K562 (cell line): ENCODE data around the gene CCDC116. TPM values are rescaled to one million over a fixed set of nuclear protein-coding genes. Genes with fewer than 3 reads are reported as not detected.

Experiments used
- ATAC-seq: fragments of 200-7000 bp; cut with Tn5 transposase; 3 replicates; pipeline ENCODE4 v1.9.1; 2020; ENCODE audit warnings: moderate library complexity
- BruUV-seq: library from RNA; stranded (reverse); fragments of 400-500 nt; replicated peaks from 2 replicates; lab custom pipeline; 2021; lab: Mats Ljungman, UMichigan
- CTCF ChIA-PET: fragments of 300-600 bp; formaldehyde crosslinking; extraction: SDS; loops from one replicate; lab custom pipeline; 2021; ENCODE audit warnings: low intra/inter-chr PET ratio; lab: Yijun Ruan, JAX
- POLR2A ChIA-PET: fragments of 300-600, 350-650 bp; sonication (Branson Sonifier 250); formaldehyde crosslinking; extraction: SDS; loops from one replicate; lab custom pipeline; 2021; ENCODE audit warnings: antibody characterized with exemption, inconsistent platforms; lab: Yijun Ruan, JAX
- DNase-seq, 4 experiments: peaks; one replicate each; pipeline versions ENCODE4 v3.0.0 to v3.0.0-alpha.2; 2011 to 2018; ENCODE audit warnings: low spot score in 3 of 4, mixed read lengths in 3 of 4; ENCODE audit errors: extremely low read depth in 1 of 4
- FAIRE-seq: peaks from 2 replicates; lab custom pipeline; 2011; peaks lifted over from hg19 to GRCh38; lab: Jason Lieb, UNC
- H2AFZ ChIP-seq: 2 replicates; pipeline ENCODE4 v1.6.0; 2011; ENCODE audit warnings: low read depth, low read length, control low read depth, inconsistent platforms
- H3K27ac ChIP-seq: fragments of 200-600 bp; 3 replicates; pipeline ENCODE4 v1.8.0; 2011; ENCODE audit warnings: low read depth, mild to moderate bottlenecking, control low read depth, inconsistent platforms, low read length, moderate library complexity, mixed read lengths; ENCODE audit errors: extremely low read depth
- H3K27me3 ChIP-seq, 2 experiments: fragments of 300-600 bp in 1 of 2; 2 replicates in 1 of 2; 3 replicates in 1 of 2; pipeline versions ENCODE4 v1.6.0 to v1.8.0; 2011; ENCODE audit warnings: inconsistent platforms in 2 of 2, low read length in 2 of 2, mild to moderate bottlenecking in 1 of 2, mixed read lengths in 1 of 2, moderate library complexity in 1 of 2; ENCODE audit not compliant: control insufficient read depth in 2 of 2, insufficient read depth in 2 of 2
- H3K36me3 ChIP-seq: fragments of 300-600 bp; 3 replicates; pipeline ENCODE4 v1.8.0; 2011; ENCODE audit warnings: mild to moderate bottlenecking, low read length, inconsistent platforms; ENCODE audit not compliant: control insufficient read depth, insufficient read depth
- H3K4me1 ChIP-seq, 2 experiments: fragments of 200-600 bp in 1 of 2; replicated peaks in 1 of 2; 2 replicates in 1 of 2; 3 replicates in 1 of 2; pipeline versions ENCODE4 v1.5.1 to v1.8.0; 2011; ENCODE audit warnings: inconsistent platforms in 2 of 2, low read length in 2 of 2, mild to moderate bottlenecking in 1 of 2, mixed read lengths in 1 of 2, moderate library complexity in 1 of 2; ENCODE audit not compliant: control insufficient read depth in 2 of 2, insufficient read depth in 2 of 2
- H3K4me2 ChIP-seq: 2 replicates; pipeline ENCODE4 v1.6.1; 2011; ENCODE audit warnings: low read length, control low read depth, inconsistent platforms, mixed read lengths; ENCODE audit not compliant: insufficient read depth
- H3K4me3 ChIP-seq: fragments of 200-600 bp; sonication (generic), shearing (Covaris generic); 2 replicates; pipeline ENCODE4 v1.5.1; 2016; ENCODE audit warnings: control low read depth, inconsistent platforms
- H3K79me2 ChIP-seq: fragments of 200-600 bp; 3 replicates; pipeline ENCODE4 v1.8.0; 2011; ENCODE audit warnings: low read length, inconsistent platforms; ENCODE audit not compliant: control insufficient read depth, insufficient read depth
- H3K9ac ChIP-seq, 2 experiments: 2 replicates each; pipeline versions ENCODE4 v1.6.0 to v1.6.1; 2011; ENCODE audit warnings: low read depth in 2 of 2, low read length in 2 of 2, control low read depth in 1 of 2, inconsistent platforms in 1 of 2, mild to moderate bottlenecking in 1 of 2, mixed read lengths in 1 of 2; ENCODE audit not compliant: insufficient read depth in 1 of 2
- H3K9me1 ChIP-seq: one replicate; pipeline ENCODE4 v1.6.0; 2011; ENCODE audit warnings: inconsistent platforms, mild to moderate bottlenecking, low read length, moderate library complexity; ENCODE audit not compliant: control insufficient read depth, insufficient read depth
- H3K9me3 ChIP-seq: replicated peaks from 2 replicates; pipeline ENCODE4 v1.5.1; 2011; ENCODE audit warnings: low read depth, low read length, inconsistent platforms; ENCODE audit not compliant: control insufficient read depth, insufficient read depth
- H4K20me1 ChIP-seq: replicated peaks from 2 replicates; pipeline ENCODE4 v1.6.1; 2011; ENCODE audit warnings: low read length, inconsistent platforms, mixed read lengths; ENCODE audit not compliant: control insufficient read depth, insufficient read depth
- CBX8 ChIP-seq: fragments of 200-600 bp; sonication (generic); IDR thresholded peaks from 2 replicates; pipeline ENCODE4 v1.6.1; 2012; ENCODE audit warnings: borderline replicate concordance, mixed run types, low read depth, mild to moderate bottlenecking, moderate library complexity, mixed read lengths, low read length, control low read depth, inconsistent platforms; ENCODE audit not compliant: poor library complexity, severe bottlenecking; ENCODE audit errors: extremely low read depth
- DDX20 ChIP-seq: fragments of 450-650 bp; IDR thresholded peaks from 2 replicates; pipeline ENCODE4 v1.6.1; 2016; ENCODE audit warnings: missing genetic modification characterization, low read depth, mild to moderate bottlenecking, missing compliant biosample characterization, moderate library complexity
- EP300 ChIP-seq: IDR thresholded peaks from 2 replicates; pipeline ENCODE4 v1.6.1; 2012; ENCODE audit warnings: low read length, improper control_type of control experiment
- HNRNPH1 ChIP-seq: fragments of 200-400 bp; formaldehyde crosslinking; optimal IDR thresholded peaks from 2 replicates; pipeline ENCODE3; 2017; ENCODE audit warnings: low read depth, mild to moderate bottlenecking, low read length, moderate library complexity
- JUN ChIP-seq, 2 experiments: sonication (generic) in 1 of 2; formaldehyde crosslinking in 1 of 2; IDR thresholded peaks; 2 replicates each; pipeline versions ENCODE4 v1.6.1 to v1.8.0; 2012 to 2022; ENCODE audit warnings: borderline replicate concordance in 2 of 2, mild to moderate bottlenecking in 2 of 2, improper control_type of control experiment in 1 of 2, low read depth in 1 of 2, low read length in 1 of 2, missing genetic modification reagents in 1 of 2
- JUND ChIP-seq, 2 experiments: IDR thresholded peaks; 2 replicates in 1 of 2; 3 replicates in 1 of 2; pipeline ENCODE4 v1.6.1; 2011; ENCODE audit warnings: borderline replicate concordance in 2 of 2, low read depth in 2 of 2, low read length in 2 of 2, improper control_type of control experiment in 1 of 2, missing biosample characterization in 1 of 2, missing genetic modification characterization in 1 of 2, missing genetic modification reagents in 1 of 2
- MECOM ChIP-seq: fragments of 250-450 bp; sonication (Bioruptor Pico); IDR thresholded peaks from 2 replicates; pipeline ENCODE4 v1.8.0; 2022; ENCODE audit warnings: inconsistent platforms
- MEIS2 ChIP-seq: fragments of 450-650 bp; IDR thresholded peaks from 2 replicates; pipeline ENCODE4 v1.6.1; 2014; ENCODE audit warnings: mild to moderate bottlenecking; ENCODE audit not compliant: partially characterized antibody
- NONO ChIP-seq, 2 experiments: fragments of 200-400 bp in 1 of 2; fragments of 450-650 bp in 1 of 2; formaldehyde crosslinking in 1 of 2; IDR thresholded peaks; 2 replicates each; pipeline ENCODE4 v1.6.1; 2017; ENCODE audit warnings: low read depth in 2 of 2, mild to moderate bottlenecking in 2 of 2, moderate library complexity in 2 of 2, low read length in 1 of 2
- RCOR1 ChIP-seq, 2 experiments: IDR thresholded peaks; 2 replicates each; pipeline ENCODE4 v1.6.1; 2012; ENCODE audit warnings: low read depth in 2 of 2, low read length in 2 of 2, borderline replicate concordance in 1 of 2, improper control_type of control experiment in 1 of 2
- ZC3H11A ChIP-seq: IDR thresholded peaks from 2 replicates; pipeline ENCODE4 v1.6.1; 2012; ENCODE audit warnings: low read depth, low read length, improper control_type of control experiment
- ZNF23 ChIP-seq: fragments of 250-450 bp; sonication (Bioruptor Pico); IDR thresholded peaks from 2 replicates; pipeline ENCODE4 v1.4.0; 2020; ENCODE audit warnings: mild to moderate bottlenecking
- WGBS: fragments of 100-300 bp; shearing (Covaris generic); methylation state at CpG from one replicate; pipeline ENCODE4 v1.1.6; 2016; ENCODE audit warnings: low coverage, mixed read lengths; ENCODE audit not compliant: insufficient coverage; ENCODE audit errors: missing lambda C conversion rate; 5-methylcytosine and 5-hydroxymethylcytosine counted together
- in situ Hi-C: fragments of 300-500 bp; cut with MboI; formaldehyde crosslinking; loops from 4 replicates; pipeline ENCODE4 v1.15.0; 2018; ENCODE audit warnings: inconsistent platforms, mixed read lengths
- intact Hi-C: fragments of 100-400 bp; cut with micrococcal nuclease; formaldehyde crosslinking; loops from 2 replicates; pipeline ENCODE4 v1.14.2; 2022
- polyA plus RNA-seq, 8 experiments: library from polyadenylated mRNA; depleted of rRNA in 4 of 8; stranded (reverse) in 5 of 8; unstranded in 3 of 8; fragments of >200 nt; fragmentation: Nextera tagmentation in 2 of 8; fragmentation: Illumina TruSeq in 1 of 8; extraction: Ambion mirVana in 2 of 8; extraction: Trizol in 1 of 8; gene quantifications; 2 replicates each; pipeline versions ENCODE4 v1.2.1 to v1.2.3, GENCODE V29; 2011 to 2014; ENCODE audit warnings: inconsistent platforms in 1 of 8, missing spikeins in 1 of 8
- total RNA-seq, 7 experiments: library from RNA; depleted of rRNA in 6 of 7; stranded (reverse); fragments of >200 nt in 6 of 7; fragmentation: Illumina TruSeq in 2 of 7; extraction: Trizol in 2 of 7; gene quantifications; 2 replicates each; pipeline versions ENCODE4 v1.2.1 to v1.2.3, GENCODE V29; 2011 to 2021; ENCODE audit warnings: low replicate concordance in 1 of 7
- TF ChIP-seq, protein P1 (sequence below): sonication (generic); formaldehyde crosslinking; IDR thresholded peaks from 2 replicates; pipeline ENCODE4 v1.8.0; 2022; ENCODE audit warnings: missing genetic modification reagents, mild to moderate bottlenecking, moderate library complexity, borderline replicate concordance
- TF ChIP-seq, protein P2 (sequence below): fragments of 250-450 bp; sonication (Bioruptor Pico); IDR thresholded peaks from 2 replicates; pipeline ENCODE4 v1.8.0; 2022; ENCODE audit warnings: inconsistent platforms, mild to moderate bottlenecking, moderate library complexity, borderline replicate concordance
- TF ChIP-seq, protein P3 (sequence below): sonication (generic); formaldehyde crosslinking; IDR thresholded peaks from 2 replicates; pipeline ENCODE4 v1.5.0; 2020; ENCODE audit warnings: missing genetic modification reagents

CCDC116 gene
- total and polyA plus RNA-seq, 9 of the 15 experiments (the other 6 are each of a cell fraction or from before 2014, with no cell fraction given), result 1.6 to 11.3 (median 4.7) TPM

DNA sequence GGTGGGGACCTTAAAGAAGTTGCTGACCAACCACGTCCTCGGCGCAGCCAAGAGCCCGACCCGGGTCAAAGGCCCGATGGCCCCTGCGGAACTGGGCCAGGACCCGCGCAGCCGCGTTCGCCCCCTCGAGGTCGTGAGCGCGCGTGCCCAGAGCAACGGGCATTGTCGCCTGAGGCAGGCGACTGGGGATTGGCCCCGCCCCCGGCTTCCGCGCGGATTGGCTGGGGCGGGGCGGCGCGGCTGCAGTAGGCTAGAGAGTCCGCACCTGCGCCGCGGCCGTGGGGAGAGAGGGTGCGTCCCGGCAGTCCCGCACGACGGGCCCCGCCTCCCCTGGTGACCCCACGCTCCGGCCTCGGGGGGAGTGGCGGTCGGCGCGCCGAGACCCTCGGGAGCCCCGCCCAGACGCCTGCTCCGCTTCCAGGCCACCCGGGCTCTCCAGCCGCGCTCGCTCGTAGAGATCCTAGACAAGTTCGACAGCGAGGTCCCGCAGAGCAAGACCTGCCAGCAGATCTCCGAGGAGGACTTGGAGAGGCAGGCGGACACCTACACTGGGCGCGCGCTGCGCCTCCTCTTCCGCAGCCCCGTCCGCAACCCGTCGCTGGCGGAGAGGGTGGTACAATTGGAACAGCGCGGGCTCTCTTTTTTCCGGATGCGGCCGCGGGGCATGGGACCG lies 24.9 kb downstream of the CCDC116 start:
- Histone ChIP-seq H3K27me3 (no peaks in the 10 kb centered on the region), H3K4me2 (peak overlapping the region; percentile 74), H3K27ac (peak overlapping the region; percentile 47), H3K4me3 (peak overlapping the region; percentile 47), H3K9me3 (no peaks in the 10 kb centered on the region), H4K20me1 (no peaks in the 10 kb centered on the region), H3K9me1 (peaks cover 13% of the 10 kb centered on the region), H3K4me1 (peaks cover 21 to 42% of the 10 kb centered on the region in 2 experiments), H3K36me3 (peaks cover 19% of the 10 kb centered on the region), H3K9ac (peak overlapping the region; percentile 56 to 91), H2AFZ (peak overlapping the region; percentile 83), H3K79me2 (peaks cover 11% of the 10 kb centered on the region)
- no TSS peak for BruUV-seq
- CTCF ChIA-PET, result interaction anchor here (0.6 to 1.1 kb wide), 4 partner anchors 15 to 278 kb away, joined by 3 read pairs; no protein-coding TSS in a partner anchor
- ATAC-seq, result peak; percentile 95
- peak; percentile 6 for FAIRE-seq
- POLR2A ChIA-PET, result interaction anchor here (0.6 to 75.5 kb wide), 19 partner anchors 7 to 325 kb away, joined by 3 to 4622 read pairs (median 4); partner anchors contain the start of genes CCDC116, PPIL2, SDF2L1 and TOP3B
- 12% methylated on average over 79 of the region's 79 CpGs for WGBS
- peak; percentile 100 for DNase-seq
- in situ Hi-C loops (loop anchor here (25.0 kb wide), 1 partner anchor 1320 kb away; no protein-coding TSS in a partner anchor), intact Hi-C loops (loop anchor here (10.0 kb wide), 1 partner anchor 803 kb away; the partner anchor contains the start of genes PI4KA and SNAP29)
- TF ChIP-seq JUN (IDR thresholded peaks at IDR 0.05; ENCODE audit: borderline replicate concordance, low read depth, low read length) (peak; percentile 83), JUN (CRISPR knock-in tag; IDR thresholded peaks at IDR 0.05; ENCODE audit: borderline replicate concordance) (no peak), NONO (IDR thresholded peaks at IDR 0.05; ENCODE audit: low read depth in 2 of 2, low read length in 1 of 2) (no peak), MEIS2 (no peak), ZNF23 (no peak), DDX20 (tag) (no peak), CBX8 (no peak), MECOM (CRISPR knock-in tag) (no peak), JUND (IDR thresholded peaks at IDR 0.05; ENCODE audit: borderline replicate concordance, low read depth, low read length) (peak; percentile 64; the same call in 1 of the 2 replicates), JUND (tag; IDR thresholded peaks at IDR 0.05; ENCODE audit: borderline replicate concordance, low read depth, low read length) (no peak), RCOR1 (IDR thresholded peaks at IDR 0.05; ENCODE audit: borderline replicate concordance in 1 of 2, low read depth in 2 of 2, low read length in 2 of 2) (peak; percentile 60 to 87; a peak in 3 of 4 replicates), EP300 (peak; percentile 19; the same call in 1 of the 2 replicates), ZC3H11A (peak; percentile 44; the same call in 1 of the 2 replicates), HNRNPH1 (no peak)
- TF ChIP-seq, protein P1, sequence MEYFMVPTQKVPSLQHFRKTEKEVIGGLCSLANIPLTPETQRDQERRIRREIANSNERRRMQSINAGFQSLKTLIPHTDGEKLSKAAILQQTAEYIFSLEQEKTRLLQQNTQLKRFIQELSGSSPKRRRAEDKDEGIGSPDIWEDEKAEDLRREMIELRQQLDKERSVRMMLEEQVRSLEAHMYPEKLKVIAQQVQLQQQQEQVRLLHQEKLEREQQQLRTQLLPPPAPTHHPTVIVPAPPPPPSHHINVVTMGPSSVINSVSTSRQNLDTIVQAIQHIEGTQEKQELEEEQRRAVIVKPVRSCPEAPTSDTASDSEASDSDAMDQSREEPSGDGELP (CRISPR knock-in tag), result no peak
- TF ChIP-seq, protein P2, sequence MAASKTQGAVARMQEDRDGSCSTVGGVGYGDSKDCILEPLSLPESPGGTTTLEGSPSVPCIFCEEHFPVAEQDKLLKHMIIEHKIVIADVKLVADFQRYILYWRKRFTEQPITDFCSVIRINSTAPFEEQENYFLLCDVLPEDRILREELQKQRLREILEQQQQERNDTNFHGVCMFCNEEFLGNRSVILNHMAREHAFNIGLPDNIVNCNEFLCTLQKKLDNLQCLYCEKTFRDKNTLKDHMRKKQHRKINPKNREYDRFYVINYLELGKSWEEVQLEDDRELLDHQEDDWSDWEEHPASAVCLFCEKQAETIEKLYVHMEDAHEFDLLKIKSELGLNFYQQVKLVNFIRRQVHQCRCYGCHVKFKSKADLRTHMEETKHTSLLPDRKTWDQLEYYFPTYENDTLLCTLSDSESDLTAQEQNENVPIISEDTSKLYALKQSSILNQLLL, result no peak
- TF ChIP-seq, protein P3, sequence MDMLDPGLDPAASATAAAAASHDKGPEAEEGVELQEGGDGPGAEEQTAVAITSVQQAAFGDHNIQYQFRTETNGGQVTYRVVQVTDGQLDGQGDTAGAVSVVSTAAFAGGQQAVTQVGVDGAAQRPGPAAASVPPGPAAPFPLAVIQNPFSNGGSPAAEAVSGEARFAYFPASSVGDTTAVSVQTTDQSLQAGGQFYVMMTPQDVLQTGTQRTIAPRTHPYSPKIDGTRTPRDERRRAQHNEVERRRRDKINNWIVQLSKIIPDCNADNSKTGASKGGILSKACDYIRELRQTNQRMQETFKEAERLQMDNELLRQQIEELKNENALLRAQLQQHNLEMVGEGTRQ, result no peak
